Measurements from ENCODE around the gene GADD45A. TPM values are rescaled to one million over a fixed set of nuclear protein-coding genes. Genes with fewer than 3 reads are reported as not detected.
"Not testable (repeated sequence)": the region's sequence is repeated elsewhere in the genome, so short reads cannot be mapped to it uniquely, and the experiment has no call there.

The GADD45A gene
- total RNA-seq, 1 donor, result 26.4 TPM

DNA sequence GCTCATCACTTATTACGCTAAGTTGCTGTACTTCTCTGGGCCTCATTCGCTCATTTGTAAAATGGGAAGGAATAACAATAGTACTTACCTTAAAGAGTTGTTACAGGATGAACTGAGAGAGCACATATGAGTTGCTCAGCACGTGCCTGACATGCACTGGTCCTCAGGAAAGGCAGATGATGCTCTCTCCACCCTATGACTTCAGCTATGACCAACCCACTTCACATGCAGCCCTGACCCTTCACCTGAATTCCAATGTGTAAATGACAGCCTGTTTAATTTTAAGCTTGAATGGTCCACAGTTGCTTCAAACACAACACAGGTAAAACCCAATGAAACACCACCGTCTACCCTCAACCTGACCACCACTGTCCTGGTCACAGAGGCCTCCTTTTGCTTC is 32.9 kb downstream of the GADD45A start:
- DNase-seq (ENCODE audit: low read depth in 2 of 3, low spot score in 2 of 3), result no peak

DNA sequence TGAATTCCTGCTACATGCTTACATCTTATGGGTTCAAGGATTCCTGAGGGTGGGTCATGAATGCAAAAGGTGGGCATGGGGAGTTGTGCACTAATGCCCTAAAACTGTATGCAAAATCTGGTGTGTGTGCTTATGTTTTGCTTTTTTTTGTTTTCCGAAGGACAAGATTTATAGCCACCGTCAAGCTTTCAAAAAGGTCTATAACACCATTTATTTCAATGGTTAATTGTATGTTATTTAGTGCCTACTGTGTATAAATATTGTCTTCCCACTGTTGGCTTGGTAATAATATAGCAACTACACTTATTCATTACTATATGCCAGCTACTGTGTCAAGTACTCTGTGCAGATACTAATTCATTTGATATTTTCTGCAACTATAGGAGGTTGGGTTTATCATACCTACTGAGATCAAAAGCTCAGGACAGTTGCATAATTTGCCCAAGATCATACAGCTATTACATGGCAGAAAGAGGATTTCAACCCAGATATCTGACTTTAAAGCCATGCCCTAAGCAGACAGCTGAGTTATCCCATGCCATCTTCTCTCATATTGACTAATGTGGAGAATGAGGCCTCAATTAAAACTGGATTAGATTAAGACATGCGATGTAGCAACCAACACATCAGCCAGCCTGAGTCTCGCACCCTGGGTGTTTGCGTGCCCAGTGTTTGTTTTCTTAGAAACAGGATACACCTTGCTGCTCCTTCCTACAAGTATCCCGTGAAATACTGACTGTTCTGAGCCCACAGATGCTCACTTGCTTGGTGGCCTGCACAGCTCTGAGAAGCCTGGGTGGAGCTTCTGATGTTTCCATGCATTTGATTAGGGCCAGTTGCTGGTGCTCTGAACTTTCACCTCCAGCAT is 34.6 kb downstream of the GADD45A start:
- peak in 1 of 3 donors; percentile 60 for DNase-seq (ENCODE audit: low read depth in 2 of 3, low spot score in 2 of 3)

DNA sequence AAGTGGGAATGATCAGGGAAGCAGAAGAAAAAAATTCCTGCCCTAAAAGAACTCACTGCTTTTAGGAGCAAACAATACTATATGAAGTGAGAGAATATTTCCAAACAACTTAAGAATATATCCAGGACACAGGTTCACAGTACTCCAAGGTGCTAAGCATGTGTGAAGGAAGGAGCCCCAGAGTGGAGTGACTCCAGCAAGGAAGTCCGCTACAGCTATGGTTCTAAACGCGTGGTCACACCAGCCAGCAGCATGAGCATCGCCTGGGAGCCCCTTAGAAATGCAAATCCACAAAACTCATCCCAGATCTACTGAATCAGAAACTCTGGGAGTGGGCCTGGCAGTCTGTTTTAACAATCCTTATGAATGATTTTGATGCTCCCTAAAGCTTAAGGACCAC is 36.1 kb downstream of the GADD45A start:
- no peak for DNase-seq (ENCODE audit: low read depth in 2 of 3, low spot score in 2 of 3)

DNA sequence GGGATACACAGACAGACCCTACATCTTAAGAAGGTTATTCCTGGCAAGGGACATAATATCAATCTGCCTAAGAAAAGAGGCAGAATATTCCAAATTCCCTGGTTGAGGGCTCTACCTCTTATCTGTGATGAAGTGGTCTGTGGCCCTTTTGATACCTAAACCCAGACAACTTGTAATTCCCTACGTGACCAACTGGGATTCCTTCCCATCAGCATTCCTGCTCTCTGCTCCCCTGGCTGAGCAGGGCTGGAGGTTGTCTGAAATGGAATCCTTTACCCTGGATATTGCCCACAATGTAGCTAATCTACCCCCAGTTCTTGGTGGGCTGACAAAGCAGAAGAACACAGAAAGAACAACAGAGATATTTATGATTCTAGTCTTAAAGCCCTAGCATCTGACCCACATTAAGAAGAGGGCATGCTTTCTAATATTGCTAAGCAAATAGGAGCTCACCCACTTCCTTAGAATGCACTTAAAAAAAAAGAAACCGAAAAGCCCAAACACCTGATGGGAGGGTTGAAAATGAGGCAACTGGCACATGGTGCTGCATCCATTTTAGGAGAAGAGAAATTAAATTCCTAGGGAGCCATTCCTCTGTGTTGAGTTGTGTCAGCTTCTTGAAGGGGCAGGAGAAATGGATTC is 36.8 kb downstream of the GADD45A start:
- no peak for DNase-seq (ENCODE audit: low read depth in 2 of 3, low spot score in 2 of 3)

DNA sequence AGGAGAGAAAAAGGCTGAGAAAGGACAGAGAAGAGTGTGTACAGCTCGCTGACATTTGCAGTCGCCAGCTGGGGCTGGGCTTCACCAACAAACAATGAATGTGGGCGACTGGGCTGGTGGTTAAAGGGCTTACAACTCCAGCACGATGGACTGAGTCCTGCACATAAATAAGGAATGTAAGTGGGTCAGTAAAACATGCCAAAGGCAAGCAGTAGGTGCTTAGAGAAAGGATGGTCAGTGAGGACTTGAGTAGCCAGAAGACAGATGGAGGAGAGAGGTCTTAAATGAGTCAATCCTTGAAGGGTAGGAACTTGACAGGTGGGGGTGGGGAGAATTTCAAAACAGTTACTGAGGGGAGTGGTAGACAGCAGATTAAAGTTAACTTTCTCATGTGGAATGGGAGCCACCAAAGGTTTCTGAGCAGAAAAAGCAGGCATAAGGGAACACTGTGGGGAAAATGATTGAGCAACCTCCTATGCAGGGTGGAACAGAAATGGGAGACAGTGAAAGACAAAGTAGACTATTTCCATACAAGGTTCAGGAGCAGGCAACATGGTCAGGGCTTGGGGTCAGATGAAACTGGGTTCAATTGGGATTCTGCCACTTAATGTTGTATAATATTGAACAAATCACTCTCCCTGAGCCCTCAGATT is 37.4 kb downstream of the GADD45A start:
- no peak for DNase-seq (ENCODE audit: low read depth in 2 of 3, low spot score in 2 of 3)

DNA sequence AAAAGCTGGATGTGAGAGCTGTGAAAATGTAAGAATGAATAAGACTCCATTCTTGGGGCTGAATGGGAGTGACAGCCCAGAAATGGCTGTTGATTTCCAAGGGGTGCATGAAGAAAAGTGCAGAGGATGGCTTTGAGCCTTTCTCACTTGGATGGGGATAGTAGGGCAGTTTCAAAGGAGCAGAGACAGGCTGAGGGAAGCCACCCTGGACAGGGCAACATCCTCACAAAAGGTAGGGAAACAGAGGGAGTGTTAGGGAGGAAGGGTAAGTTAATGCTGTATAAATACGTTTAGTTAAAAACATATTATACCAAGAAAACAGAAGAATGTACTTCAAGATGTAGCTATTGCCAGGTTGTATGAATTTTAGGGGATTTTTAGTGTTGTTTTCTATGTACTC is 38.1 kb downstream of the GADD45A start:
- DNase-seq (ENCODE audit: low read depth in 2 of 3, low spot score in 2 of 3), result no peak

DNA sequence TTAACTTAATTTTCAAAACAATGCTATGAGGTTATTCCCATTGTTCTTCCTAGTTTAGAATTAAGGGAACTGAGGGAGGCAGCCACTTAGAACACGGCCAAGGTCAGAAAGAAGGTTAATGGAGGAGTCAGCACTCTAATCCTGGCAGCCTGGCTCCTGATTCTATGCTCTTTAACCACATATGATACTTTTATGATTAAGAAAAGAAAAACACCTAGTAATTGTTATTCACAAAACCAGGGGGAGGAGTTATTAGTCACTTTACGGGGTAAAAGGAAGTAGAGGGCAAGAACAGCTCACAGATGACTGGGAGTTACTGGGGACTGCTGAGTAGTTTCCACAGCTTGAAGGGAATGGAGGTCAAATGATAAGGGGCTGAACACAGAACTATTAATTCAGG is 38.6 kb downstream of the GADD45A start:
- peak in 2 of 3 donors; percentile 41 to 45 for DNase-seq (ENCODE audit: low read depth in 2 of 3, low spot score in 2 of 3)

DNA sequence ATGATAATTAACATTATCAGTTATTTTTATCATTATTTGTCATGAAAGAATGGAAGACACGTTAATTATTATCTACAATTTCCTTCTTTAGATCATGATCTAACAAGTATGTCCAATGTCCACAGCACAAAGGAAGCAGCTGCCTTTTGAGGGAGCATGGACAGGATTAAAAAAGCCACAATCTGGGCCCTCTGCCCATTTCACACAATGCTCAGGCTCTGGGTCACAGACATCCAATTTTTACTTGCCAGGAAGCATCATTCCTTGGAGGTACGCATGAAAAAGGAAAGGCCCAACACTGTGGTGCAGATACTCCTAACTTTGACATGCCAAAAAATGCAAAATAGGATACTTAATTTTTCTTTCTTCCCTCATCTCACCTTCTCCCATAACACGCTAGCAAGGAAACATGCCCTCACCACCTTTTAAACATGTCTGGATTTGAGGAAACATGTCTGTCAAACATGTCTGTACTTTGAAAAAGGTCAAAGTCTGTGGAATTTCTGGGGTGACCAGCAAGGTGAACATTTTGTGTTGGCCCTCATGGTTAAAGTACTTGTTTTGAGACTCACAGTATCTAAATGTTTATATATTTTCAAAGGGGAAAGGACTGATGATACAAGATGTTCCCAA is 40.0 kb downstream of the GADD45A start:
- DNase-seq (ENCODE audit: low read depth in 2 of 3, low spot score in 2 of 3), result peak in 1 of 3 donors; percentile 63

DNA sequence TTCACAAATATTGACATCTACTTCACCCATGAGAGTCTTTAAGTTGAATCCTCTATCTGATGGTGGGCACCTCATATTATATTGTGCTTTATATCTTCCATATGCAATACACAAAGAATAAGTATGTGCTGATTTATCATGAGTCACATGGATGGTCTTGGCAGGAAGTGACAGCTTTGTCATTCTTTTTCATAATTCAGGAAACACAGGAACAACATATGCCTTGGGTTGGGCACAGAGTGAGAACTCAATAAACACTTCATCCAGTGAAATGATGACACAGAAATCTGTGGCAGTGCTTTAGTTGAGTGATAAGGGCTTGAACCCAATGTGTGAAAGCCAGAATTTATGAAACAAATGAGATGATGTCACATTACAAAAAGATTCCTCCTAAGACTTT is 41.2 kb downstream of the GADD45A start:
- DNase-seq (ENCODE audit: low read depth in 2 of 3, low spot score in 2 of 3), result no peak

DNA sequence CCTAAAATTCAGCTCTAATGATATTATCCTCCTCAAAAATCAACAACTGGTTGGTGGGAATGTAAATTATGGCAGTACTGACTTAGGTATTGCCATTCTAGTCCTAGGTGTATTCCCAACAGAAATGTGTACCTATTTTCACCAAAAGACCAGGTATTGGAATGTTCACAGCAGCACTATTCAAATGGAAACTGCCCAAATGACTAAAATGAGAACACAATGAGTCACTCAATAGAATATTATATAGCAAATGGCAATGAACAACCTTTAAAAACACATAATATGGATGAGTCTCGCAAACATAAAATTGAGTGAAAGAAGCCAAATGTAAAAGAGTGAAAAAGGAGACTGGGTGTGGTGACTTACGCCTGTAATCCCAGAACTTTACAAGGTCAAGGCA is 44.9 kb downstream of the GADD45A start:
- DNase-seq (ENCODE audit: low read depth in 2 of 3, low spot score in 2 of 3), result no peak

DNA sequence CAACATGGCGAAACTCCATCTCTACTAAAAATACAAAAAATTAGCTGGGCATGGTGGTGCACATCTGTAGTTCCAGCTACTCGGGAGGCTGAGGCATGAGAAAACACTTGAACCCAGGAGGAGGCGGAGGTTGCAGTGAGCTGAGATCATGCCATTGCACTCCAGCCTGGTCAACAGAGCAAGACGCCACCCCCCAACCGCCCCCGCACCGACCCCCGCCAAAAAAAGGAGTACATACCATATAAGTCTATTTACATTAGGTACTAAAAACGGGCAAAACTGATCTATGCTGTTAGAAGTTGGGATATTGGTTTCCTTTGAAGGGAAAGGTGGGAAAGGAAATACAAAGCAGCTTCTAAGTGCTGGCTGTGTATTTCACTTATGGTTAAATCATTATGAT is 45.3 kb downstream of the GADD45A start:
- not testable (repeated sequence) for DNase-seq (ENCODE audit: low read depth in 2 of 3, low spot score in 2 of 3)

DNA sequence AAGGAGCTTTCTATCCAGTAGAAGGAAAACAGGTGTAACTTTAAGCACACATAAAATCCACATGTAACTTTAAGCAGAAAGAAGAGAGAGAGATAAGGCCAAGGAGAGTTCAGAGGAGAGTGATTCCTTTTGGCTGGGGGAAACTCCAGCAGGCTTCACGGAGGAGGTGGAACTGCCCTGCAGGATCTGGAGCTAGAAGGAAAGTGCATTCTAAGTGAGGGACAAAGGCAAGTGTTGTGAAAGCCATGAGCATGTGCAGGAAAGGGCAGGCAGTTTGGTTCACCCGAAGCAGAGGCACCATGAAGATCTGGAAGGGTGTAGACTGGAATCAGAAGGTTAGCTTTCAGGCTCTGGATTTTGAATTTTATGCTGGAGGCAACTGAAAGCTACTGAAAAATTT is 46.3 kb downstream of the GADD45A start:
- DNase-seq (ENCODE audit: low read depth in 2 of 3, low spot score in 2 of 3), result no peak

DNA sequence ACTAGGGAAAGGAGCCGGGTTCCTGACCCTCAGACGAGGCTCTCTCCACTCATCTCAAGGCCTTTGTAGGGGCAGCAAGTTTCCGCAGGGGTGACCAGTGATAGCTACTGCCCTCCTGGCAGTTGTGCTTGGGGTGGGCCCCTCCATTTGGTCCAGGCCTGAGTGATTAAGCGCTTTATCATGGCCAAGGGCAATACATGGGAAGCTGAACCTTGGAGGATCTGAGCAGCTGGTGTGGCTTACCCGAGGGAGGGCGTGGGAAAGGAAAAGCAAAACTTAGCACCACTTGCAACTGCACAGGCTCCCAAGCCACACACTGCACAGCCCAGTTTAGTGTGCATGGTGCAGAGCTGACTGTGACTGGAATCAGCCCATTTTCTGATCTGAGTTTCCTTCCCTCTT is 47.8 kb downstream of the GADD45A start:
- no peak for DNase-seq (ENCODE audit: low read depth in 2 of 3, low spot score in 2 of 3)

DNA sequence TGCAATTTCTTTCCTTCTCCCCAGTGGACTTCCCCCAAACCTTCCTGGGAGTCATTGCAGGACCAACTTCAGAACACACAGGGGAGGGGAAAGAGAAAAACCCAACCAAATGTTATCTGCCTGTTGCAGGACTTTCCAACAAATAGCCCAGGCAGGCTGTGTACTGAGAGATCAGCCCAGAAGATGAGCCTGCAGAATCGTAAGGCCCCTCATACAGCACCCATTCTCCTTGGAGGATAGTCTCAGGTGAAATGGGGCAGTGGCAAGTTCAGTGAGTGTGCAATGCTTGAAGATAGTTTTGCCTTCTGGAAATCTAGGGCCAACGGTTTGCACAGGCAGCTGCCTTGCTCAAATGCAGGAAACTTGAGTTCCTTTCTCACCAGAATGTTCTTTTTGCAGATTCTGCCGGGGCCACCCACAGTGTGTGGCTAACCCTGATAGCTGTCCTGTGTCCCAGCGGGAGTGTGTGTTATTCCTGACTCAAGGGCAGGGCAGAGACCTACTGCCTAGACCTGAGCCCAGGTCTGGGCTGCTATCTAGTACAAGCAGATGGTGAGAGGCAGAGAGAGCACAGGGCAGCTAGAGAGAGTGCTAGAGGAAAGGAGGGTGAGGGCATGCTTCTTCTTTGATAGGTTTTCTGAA is 48.8 kb downstream of the GADD45A start:
- DNase-seq (ENCODE audit: low read depth in 2 of 3, low spot score in 2 of 3), result peak in 1 of 3 donors; percentile 32

DNA sequence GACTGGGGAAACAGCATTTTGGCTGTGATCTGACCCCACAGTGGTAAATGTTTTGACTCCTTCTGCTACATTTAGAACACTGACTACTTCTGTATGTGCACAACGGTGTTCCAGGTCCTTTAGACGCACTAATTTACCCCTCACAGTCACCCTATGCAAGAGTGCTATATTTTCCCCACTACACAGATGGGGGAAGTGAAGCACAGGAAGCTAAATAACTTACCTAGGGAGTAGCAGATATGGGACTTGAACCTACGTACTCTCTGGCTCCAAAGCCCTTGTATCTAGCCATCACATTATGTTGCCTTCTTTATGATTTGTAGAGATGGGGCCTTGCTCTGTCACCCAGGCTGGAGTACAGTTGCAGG is 49.3 kb downstream of the GADD45A start:
- no peak for DNase-seq (ENCODE audit: low read depth in 2 of 3, low spot score in 2 of 3)

DNA sequence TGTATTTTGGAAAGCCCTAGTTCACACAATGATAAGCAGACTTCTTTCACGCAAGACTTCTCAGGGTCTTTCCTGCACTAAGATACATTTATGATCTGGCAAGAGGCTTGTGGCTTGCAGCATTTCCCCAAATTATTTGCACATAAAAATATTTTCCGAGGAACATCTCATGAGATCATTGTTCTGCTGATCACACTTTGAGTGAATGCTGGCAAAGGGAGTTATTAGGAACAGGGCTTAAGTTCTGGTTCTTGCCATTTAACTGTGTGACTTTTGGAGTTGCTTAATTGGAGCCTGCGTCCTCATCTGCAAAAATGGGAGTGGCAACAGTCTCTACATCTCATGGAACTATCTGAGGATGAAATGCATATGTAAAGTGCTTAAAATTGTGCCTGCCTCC is 50.2 kb downstream of the GADD45A start:
- DNase-seq (ENCODE audit: low read depth in 2 of 3, low spot score in 2 of 3), result no peak

DNA sequence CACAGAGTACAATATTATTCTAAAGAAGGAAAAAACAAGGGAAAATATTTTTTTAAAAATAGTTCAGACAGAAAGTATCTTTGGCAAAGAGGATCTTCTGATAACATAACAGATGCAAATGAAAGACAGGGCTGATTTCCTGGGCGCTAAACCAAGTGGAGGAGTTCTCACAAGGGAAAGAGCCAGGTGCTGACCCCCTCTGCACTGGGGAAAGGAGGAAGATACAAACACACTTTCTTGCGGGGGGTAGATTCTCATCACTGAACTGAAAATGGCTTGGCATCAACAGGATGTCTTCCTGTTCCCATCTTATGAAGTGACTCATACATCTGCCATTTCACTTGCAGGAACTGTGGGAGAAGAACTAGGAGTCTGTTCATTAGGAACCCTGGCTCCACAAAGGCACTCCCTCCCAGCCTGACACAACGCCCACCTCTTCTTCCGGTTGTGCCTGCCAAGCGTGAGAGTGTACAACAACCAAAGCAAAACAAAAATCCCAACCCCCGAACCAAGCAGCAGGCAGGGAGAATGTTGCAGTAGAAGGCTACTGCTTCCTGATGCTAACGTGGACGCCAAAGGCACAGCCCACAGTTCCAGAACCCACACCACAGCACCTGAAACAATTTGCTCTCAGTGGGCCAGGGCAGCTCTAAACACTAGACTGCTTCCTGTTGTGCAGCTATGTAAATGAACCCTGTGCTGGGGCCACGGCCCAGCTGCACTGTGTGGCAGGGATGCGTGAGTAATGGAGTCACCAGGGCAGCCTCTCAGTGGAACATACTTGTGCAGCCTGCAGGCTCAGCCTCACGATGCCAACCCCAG is 51.0 kb downstream of the GADD45A start:
- DNase-seq (ENCODE audit: low read depth in 2 of 3, low spot score in 2 of 3), result peak in 1 of 3 donors; percentile 39

DNA sequence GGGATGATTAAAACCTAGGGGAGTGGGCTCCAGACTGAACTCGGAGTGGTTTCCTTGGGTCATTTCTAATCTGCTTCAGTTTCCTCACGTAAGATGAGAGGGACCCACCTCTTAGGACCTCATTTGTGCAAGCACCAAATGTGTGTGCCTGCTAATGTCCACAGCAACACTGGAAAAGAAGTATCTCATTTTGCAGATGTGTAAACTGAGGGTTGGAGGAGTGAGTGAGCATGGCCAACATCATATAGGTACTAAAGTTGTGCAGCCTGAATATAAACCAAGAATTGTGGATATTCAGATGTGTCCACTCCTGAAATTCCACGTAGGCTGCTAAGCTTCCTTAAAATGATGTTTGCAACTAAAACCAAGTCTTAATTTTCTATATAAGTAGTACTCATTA is 51.7 kb downstream of the GADD45A start:
- DNase-seq (ENCODE audit: low read depth in 2 of 3, low spot score in 2 of 3), result no peak

DNA sequence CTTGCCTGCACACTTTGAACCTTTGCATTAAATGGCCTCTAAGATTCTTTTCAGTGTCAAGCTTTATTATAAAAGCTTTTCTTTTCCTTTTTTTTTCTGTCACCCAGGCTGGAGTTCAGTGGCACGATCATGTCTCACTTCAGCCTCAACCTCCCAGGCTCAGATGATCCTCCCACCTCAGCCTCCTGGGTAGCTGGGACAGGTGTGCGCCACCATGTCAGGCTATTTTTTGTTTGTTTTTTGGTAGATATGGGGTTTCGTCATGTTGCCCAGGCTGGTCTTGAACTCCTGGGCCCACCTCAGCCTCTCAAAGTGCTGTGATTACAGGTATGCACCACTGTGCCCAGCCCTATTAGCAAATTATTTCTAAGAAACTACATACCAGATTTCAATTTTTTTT is 52.9 kb downstream of the GADD45A start:
- DNase-seq (ENCODE audit: low read depth in 2 of 3, low spot score in 2 of 3), result no peak

Measured in hematopoietic multipotent progenitor cell (in vitro differentiated cells).